Measurements from ENCODE around the gene DNAJC11.

DNAJC11 gene

DNA sequence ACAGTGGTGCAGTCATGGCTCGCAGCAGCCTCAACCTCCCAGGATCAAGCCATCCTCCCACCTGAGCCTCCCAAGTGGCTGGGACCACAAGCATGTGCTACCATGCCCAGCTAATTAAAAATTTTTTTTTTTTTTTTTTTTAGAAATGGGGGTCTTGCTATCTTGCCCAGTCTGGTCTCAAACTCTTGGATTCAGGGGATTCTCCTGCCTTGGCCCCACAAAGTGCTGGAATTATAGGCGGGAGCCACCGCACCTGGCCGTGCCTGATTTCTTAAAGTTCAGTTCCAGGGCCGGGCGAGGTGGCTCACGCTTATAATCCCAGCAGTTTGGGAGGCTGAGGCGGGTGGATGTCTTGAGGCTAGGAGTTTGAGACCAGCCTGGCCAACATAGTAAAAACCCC lies 70.6 kb downstream of the DNAJC11 start:
- peaks cover 67% of the 10 kb centered on the region for H3K36me3 ChIP-seq (ENCODE audit: insufficient read depth, low read length)

DNA sequence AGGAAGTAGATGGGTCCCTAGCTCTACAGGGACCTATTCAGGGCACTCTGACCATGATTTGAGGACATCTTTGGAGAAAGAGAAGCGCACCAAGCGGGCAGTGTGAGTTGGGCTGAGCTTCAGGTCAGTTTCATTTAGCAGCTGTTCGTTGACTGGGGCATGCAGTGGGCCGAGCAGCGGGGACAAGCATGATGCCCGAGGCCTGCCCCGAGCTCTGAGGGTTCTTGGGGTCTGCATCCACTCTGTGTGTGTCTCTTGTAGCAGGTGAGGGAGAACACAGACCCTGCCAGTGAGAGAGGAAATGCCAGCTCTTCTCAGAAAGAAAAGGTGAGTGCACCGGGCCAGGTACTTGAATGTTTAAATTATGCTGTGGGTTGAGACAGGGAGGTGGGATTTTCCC lies 71.6 kb downstream of the DNAJC11 start:
- Histone ChIP-seq H3K9me3 (ENCODE audit: low read length) (no peaks in the 10 kb centered on the region), H3K9ac (ENCODE audit: low read length) (no peak overlapping the region), H3K4me3 (ENCODE audit: low read depth in 1 of 2, low read length in 2 of 2) (no peak overlapping the region), H3K27me3 (ENCODE audit: control insufficient read depth in 1 of 2, insufficient read depth in 2 of 2, low read length in 2 of 2) (no peaks in the 10 kb centered on the region), H3K4me1 (ENCODE audit: insufficient read depth, low read length) (peaks cover 21% of the 10 kb centered on the region), H3K27ac (ENCODE audit: low read depth, low read length) (no peak overlapping the region), H3K36me3 (ENCODE audit: insufficient read depth, low read length) (peaks cover 62% of the 10 kb centered on the region)

More for the DNA sequence above, 70.6 kb downstream of the DNAJC11 start:
- H3K27me3 ChIP-seq (ENCODE audit: control insufficient read depth in 1 of 2, insufficient read depth in 2 of 2, low read length in 2 of 2): no peaks in the 10 kb centered on the region
- no peak overlapping the region for H3K27ac ChIP-seq (ENCODE audit: low read depth, low read length)
- no peak overlapping the region for H3K9ac ChIP-seq (ENCODE audit: low read length)
- peaks cover 17% of the 10 kb centered on the region for H3K4me1 ChIP-seq (ENCODE audit: insufficient read depth, low read length)
- H3K9me3 ChIP-seq (ENCODE audit: low read length): no peaks in the 10 kb centered on the region
- no peak overlapping the region for H3K4me3 ChIP-seq (ENCODE audit: low read depth in 1 of 2, low read length in 2 of 2)

DNA sequence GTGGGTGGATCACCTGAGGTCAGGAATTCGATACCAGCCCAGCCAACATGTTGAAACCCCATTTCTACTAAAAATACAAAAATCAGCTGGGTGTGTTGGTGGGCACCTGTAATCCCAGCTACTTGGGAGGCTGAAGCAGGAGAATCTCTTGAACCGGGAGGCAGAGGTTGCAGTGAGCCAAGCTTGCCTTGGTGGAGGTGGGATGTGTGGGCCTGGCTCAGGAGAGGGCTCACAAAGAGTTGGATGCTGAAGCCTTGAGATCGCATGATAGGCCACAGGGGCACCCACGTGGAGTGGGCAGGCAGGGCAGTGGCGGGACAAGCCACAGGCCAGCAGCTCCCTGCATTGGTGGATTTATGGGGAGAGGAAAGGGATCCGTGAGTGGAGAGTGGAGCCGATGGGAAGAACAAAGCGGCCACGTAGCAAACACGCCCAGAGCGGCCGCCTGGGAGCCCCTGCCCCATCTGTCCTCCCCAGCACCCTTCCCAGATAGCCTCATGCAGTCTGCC lies 72.6 kb downstream of the DNAJC11 start:
- H3K27me3 ChIP-seq (ENCODE audit: control insufficient read depth in 1 of 2, insufficient read depth in 2 of 2, low read length in 2 of 2): no peaks in the 10 kb centered on the region

DNA sequence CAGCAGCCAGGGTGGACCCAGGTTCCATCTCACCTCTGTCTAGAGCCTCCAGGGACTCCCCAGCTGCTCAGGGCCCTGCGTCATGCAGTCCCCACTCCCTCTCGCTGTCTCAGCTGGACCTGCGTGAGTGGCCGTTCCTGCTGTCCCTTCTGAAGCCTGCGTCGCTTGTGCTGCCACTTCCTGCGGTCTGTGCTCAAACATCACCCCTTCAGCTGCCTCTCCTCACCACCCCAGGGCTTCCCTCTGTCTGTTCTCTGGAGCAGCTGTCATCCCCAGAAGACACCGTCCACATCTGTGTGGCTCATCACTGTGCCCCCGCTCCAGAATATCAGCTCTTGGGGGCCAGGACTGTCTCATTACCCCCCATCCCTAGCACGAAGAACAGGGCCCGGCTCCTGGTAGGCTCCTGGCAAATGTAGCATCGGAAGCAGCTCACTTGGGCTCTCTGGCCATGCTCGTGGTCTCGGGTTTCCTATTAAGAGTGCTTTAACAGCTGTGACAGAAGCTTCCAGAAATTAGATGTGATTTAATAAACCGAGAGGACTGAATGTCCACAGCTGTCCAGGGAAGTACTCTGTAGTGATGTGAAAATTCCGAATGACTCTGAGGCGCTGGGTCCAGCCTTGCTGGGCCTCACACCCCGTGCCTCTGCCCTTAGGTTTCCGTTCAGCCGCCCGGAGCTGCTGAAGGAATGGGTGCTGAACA lies 73.6 kb downstream of the DNAJC11 start:
- no peak overlapping the region for H3K27ac ChIP-seq (ENCODE audit: low read depth, low read length)
- H3K9me3 ChIP-seq (ENCODE audit: low read length): no peaks in the 10 kb centered on the region
- no peak overlapping the region for H3K4me3 ChIP-seq (ENCODE audit: low read depth in 1 of 2, low read length in 2 of 2)
- H3K36me3 ChIP-seq (ENCODE audit: insufficient read depth, low read length): peaks cover 53% of the 10 kb centered on the region
- H3K4me1 ChIP-seq (ENCODE audit: insufficient read depth, low read length): peaks cover 25% of the 10 kb centered on the region
- H3K9ac ChIP-seq (ENCODE audit: low read length): no peak overlapping the region
- H3K27me3 ChIP-seq (ENCODE audit: control insufficient read depth in 1 of 2, insufficient read depth in 2 of 2, low read length in 2 of 2): no peaks in the 10 kb centered on the region

More for the DNA sequence above, 72.6 kb downstream of the DNAJC11 start:
- H3K9me3 ChIP-seq (ENCODE audit: low read length): no peaks in the 10 kb centered on the region
- peaks cover 25% of the 10 kb centered on the region for H3K4me1 ChIP-seq (ENCODE audit: insufficient read depth, low read length)
- H3K4me3 ChIP-seq (ENCODE audit: low read depth in 1 of 2, low read length in 2 of 2): no peak overlapping the region
- H3K27ac ChIP-seq (ENCODE audit: low read depth, low read length): no peak overlapping the region
- H3K36me3 ChIP-seq (ENCODE audit: insufficient read depth, low read length): peaks cover 54% of the 10 kb centered on the region
- H3K9ac ChIP-seq (ENCODE audit: low read length): no peak overlapping the region

DNA sequence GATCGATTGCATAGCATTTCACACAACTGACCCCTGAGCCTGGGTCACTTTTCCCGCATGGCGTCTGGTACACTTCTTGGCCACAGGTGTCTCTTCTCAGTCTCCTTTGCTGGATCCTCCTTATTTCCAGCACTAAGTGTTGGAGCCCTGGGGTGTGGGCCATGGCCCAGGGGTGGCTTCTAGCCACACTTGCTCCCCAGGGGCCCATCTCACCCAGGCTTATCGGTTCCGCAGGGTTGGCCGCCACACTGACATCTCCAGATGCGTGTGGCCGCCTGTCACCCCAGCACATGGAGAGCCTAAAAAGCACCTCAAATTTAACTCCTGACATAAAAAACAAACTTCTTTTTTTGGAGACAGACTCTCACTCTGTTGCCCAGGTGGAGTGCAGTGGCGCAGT lies 74.6 kb downstream of the DNAJC11 start:
- Histone ChIP-seq H3K4me3 (ENCODE audit: low read depth in 1 of 2, low read length in 2 of 2) (no peak overlapping the region), H3K36me3 (ENCODE audit: insufficient read depth, low read length) (peaks cover 51% of the 10 kb centered on the region), H3K9me3 (ENCODE audit: low read length) (no peaks in the 10 kb centered on the region), H3K4me1 (ENCODE audit: insufficient read depth, low read length) (peaks cover 25% of the 10 kb centered on the region), H3K27me3 (ENCODE audit: control insufficient read depth in 1 of 2, insufficient read depth in 2 of 2, low read length in 2 of 2) (no peaks in the 10 kb centered on the region), H3K9ac (ENCODE audit: low read length) (no peak overlapping the region), H3K27ac (ENCODE audit: low read depth, low read length) (no peak overlapping the region)

DNA sequence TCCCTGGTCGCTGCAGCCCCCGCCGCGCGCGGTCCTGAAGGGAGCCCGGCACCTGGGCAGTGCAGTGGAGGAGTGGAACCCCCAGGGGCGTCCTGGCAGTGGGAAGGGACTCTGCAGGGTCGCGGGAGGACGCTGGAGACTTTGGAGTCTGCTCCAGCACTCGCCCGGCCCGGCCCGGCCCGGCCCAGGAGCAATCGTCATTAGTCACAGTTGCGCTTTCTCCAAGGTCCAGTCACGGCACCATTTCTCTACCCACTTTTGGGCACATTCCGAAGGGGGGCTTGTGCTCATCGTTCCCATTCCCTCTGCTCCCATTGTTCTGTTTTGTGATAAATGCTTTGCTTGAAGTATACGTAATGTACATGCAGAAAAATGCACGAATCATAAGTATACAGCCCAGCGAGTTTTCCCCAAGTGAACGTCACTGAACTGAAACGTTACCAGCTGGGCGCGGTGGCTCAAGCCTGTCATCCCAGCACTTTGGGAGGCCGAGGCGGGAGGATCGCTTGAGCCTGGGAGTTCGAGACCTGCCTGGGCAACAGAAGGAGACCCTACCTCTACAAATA lies 75.9 kb downstream of the DNAJC11 start:
- H3K27me3 ChIP-seq (ENCODE audit: control insufficient read depth in 1 of 2, insufficient read depth in 2 of 2, low read length in 2 of 2): no peaks in the 10 kb centered on the region
- H3K27ac ChIP-seq (ENCODE audit: low read depth, low read length): peak overlapping the region; percentile 87
- peaks cover 59% of the 10 kb centered on the region for H3K36me3 ChIP-seq (ENCODE audit: insufficient read depth, low read length)
- H3K4me3 ChIP-seq (ENCODE audit: low read depth in 1 of 2, low read length in 2 of 2): peak overlapping the region; percentile 60 to 79
- H3K9ac ChIP-seq (ENCODE audit: low read length): peak overlapping the region; percentile 68
- H3K4me1 ChIP-seq (ENCODE audit: insufficient read depth, low read length): peaks cover 25% of the 10 kb centered on the region
- no peaks in the 10 kb centered on the region for H3K9me3 ChIP-seq (ENCODE audit: low read length)

DNA sequence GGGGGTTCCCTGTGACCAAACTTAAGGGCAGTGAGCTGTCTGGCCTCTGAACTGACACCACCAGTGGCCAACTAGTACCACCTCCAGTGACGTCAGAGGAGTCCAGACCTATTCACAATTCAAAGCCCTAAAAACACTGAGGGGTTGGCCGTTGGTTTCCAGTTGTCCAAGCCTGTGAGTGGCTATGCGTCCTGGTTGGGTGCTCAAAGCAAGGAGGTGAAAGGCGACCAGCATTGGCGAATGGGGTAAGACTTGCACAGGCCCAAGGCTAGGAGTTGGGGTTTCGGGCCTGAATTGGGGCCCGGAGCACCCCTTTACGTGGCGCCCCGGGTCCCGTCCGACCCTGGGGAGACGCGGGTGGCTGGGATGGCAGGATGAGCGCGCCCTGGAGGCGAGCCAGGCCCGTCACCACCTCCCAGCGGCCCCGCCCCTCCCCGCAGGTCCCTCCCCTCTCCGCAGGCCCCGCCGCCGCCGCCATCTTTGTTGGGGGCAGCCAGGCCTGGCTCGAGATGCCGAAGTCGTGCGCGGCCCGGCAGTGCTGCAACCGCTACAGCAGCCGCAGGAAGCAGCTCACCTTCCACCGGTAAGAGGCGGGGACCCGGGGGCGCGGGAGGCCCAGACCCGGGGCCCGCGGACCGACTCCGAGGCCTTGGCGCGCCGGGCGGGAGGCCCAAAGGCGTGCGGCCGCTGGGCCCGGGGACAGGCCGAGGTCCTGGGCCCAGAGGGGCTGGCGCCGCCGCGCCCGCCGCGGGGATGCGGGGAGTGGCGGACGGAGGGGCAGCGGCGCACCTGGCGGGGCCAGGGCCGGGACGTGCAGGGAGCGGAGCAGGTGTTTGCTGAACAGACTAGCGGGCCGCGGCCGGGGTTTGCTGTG lies 76.7 kb downstream of the DNAJC11 start, which contains the start of gene THAP3:
Gene THAP3, plus strand, starts transcription at position 159 of the 874 bp plus-strand sequence. Its CDS starts 351 bp downstream, at position 510.
- no peaks in the 10 kb centered on the region for H3K9me3 ChIP-seq (ENCODE audit: low read length)
- peaks cover 25% of the 10 kb centered on the region for H3K4me1 ChIP-seq (ENCODE audit: insufficient read depth, low read length)
- H3K9ac ChIP-seq (ENCODE audit: low read length): peak within 1 kb of the TSS; percentile 68
- H3K27ac ChIP-seq (ENCODE audit: low read depth, low read length): peak within 1 kb of the TSS; percentile 87
- H3K4me3 ChIP-seq (ENCODE audit: low read depth in 1 of 2, low read length in 2 of 2): peak within 1 kb of the TSS; percentile 60 to 79
- H3K27me3 ChIP-seq (ENCODE audit: control insufficient read depth in 1 of 2, insufficient read depth in 2 of 2, low read length in 2 of 2): no peaks in the 10 kb centered on the region
- H3K36me3 ChIP-seq (ENCODE audit: insufficient read depth, low read length): peaks cover 55% of the 10 kb centered on the region

DNA sequence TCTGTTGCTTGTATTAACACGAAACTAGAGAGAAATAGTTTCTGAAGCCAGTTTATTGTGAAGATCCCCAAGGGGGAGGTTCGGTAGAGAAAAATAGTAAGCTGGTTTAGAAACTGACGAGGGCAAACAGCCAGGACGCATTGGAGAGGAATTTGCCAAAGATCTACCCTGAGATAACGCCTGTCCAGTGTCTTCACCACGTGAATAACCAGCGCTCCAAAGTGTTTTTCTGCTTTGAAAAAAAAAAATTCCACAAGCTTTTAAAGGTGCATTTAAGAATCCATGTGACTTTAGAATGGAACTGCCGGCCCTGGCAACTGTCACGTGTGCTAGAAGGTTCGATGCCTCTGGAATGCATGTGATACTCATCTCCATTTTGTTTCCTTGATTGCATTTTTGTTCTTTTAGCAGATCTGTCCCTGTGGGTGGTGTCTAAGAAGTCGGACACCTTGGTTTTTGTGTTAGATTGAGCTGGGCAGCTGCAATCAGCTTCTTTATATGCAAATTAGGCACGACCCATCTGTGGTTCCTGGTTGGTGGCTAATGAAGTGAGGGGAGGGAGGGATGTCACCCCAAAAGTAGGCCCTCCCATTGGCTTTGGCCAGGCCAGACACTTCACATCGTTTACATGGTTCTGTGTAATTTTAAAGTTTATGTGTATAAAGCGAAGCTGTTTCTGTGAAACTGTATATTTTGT lies 78.2 kb downstream of the DNAJC11 start:
- Histone ChIP-seq H3K4me1 (ENCODE audit: insufficient read depth, low read length) (peaks cover 25% of the 10 kb centered on the region), H3K4me3 (ENCODE audit: low read depth in 1 of 2, low read length in 2 of 2) (no peak overlapping the region), H3K9me3 (ENCODE audit: low read length) (no peaks in the 10 kb centered on the region), H3K9ac (ENCODE audit: low read length) (no peak overlapping the region), H3K27me3 (ENCODE audit: control insufficient read depth in 1 of 2, insufficient read depth in 2 of 2, low read length in 2 of 2) (no peaks in the 10 kb centered on the region), H3K36me3 (ENCODE audit: insufficient read depth, low read length) (peaks cover 47% of the 10 kb centered on the region), H3K27ac (ENCODE audit: low read depth, low read length) (no peak overlapping the region)

DNA sequence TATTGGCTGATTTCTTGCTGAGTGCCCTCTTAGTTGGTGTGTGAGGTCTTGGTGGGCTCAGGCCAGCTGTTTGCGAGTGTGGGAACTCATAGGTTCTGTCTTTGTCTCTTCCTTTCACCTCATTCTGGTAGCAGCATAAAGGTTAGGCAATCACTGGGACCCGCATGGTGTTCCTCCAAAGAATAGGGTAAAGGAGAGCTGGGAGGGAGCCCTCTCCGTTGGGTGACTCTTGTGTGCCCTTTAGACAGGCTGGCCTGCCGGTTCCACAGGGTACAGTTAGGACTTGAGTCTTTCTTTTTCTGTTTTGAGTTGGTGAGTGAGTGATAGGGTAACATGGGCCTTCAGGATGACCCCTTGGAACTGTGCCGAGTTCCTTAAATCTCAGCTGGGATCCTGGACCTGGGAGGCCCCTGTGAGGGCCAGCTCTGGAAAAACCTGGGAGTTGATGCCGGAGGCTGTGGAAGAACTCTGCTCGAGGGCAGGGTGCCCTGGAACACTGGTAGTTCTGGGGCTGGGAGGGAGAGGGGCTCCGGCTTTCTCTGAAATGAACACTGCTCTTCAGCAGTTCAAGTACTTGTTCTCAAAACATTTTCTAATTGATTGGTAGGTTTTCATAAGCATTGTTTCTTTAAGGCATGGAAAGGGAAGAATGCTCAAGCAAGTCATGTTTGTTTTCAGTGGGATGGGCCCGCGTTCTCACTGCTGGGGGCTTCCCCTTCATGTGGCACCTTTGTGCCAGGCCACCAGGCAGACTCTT lies 79.0 kb downstream of the DNAJC11 start:
- peaks cover 19% of the 10 kb centered on the region for H3K4me1 ChIP-seq (ENCODE audit: insufficient read depth, low read length)
- H3K9me3 ChIP-seq (ENCODE audit: low read length): no peaks in the 10 kb centered on the region
- no peak overlapping the region for H3K27ac ChIP-seq (ENCODE audit: low read depth, low read length)
- H3K36me3 ChIP-seq (ENCODE audit: insufficient read depth, low read length): peaks cover 44% of the 10 kb centered on the region
- H3K9ac ChIP-seq (ENCODE audit: low read length): no peak overlapping the region
- H3K27me3 ChIP-seq (ENCODE audit: control insufficient read depth in 1 of 2, insufficient read depth in 2 of 2, low read length in 2 of 2): no peaks in the 10 kb centered on the region
- H3K4me3 ChIP-seq (ENCODE audit: low read depth in 1 of 2, low read length in 2 of 2): no peak overlapping the region

Data from muscle layer of colon (tissue), 2 donors.